GM19351 (cell line): ENCODE measurements around the gene ANO6.
"Not testable (repeated sequence)": the region's sequence is repeated elsewhere in the genome, so short reads cannot be mapped to it uniquely, and the experiment has no call there.

Source experiments
- ATAC-seq: cut with Tn5 transposase; IDR thresholded peaks from one replicate; pipeline ENCODE4 v1.9.1; 2021; ENCODE audit warnings: mild to moderate bottlenecking, moderate library complexity; ENCODE audit not compliant: unreplicated experiment

ANO6 gene

DNA sequence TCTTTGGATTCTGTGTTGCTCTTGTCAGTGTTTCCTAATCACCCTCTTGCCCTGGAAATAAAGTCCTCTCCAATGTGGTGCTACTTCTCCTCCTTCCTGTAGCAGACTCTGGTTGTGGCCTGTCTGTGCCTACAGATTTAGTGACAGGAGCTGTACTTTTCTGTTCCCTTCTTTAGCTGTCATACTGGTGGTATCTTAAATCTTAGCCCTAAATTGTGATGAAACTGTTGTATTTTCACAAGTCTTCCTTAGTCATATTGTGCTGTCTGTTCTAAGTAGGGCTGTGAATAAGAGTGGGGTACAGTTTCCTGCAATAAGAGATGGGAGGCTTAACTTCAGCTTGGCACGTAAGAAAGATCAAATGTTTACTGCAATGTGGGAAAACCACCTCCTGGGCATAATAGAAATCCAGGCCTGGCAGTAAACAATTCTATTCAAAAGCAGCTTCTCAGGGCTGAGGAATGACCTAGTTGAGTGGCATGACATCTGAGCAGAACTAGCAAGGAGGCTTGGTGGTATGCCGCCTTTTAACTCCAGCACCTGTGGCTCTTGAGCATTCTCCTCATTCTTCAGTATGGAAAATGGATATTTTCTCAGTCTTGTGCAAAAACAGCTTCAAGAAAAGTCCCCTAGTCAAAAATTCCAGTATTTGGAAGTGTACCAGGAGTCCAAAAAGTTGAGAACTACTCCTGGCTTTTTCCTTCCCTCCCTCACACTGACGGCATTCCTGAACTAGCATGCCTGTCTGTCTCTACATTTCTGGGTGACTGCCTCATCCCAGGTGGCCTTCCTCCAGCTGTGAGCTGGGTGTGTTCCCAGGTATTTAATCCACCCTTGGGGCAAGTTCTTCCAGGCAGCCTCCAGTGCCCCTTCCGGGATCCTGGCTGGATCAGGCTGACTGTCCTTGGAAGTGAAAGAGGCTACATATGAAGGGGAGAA is 19.5 kb downstream of the ANO6 start:
- ATAC-seq: peak; percentile 49

DNA sequence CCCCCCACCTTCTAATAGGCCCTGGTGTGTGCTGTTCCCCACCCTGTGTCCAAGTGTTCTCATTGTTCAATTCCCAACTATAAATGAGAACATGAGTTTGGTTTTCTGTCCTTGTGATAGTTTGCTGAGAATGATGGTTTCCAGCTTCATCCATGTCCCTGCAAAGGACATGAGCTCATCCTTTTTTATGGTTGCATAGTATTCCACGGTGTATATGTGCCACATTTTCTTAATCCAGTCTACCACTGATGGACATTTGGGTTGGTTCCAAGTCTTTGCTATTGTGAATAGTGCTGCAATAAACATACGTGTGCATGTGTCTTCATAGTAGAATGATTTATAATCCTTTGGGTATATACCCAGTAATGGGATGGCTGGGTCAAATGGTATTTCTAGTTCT is 20.5 kb downstream of the ANO6 start:
- not testable (repeated sequence) for ATAC-seq

GRCh38 chr12:45242180-45242579 is 26.3 kb downstream of the ANO6 start:
- no peak for ATAC-seq

DNA sequence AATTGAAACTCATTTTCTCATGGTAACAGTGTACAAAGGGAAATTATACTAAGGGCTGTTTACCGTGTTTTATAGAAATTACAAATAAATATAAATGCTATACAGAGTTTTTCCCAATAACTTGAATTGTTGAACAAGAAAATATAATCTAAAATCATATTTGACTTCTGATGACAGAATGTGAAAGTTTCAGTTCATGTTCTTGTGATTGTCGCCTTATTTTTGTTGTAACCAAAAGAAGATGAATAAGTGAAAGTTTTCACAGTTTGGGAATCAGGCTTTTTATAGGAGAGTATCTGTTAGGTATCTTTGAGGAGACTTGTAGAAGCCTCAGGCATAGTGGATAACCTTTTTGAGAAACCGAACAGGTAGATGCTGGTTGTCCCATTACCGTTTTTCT is 28.1 kb downstream of the ANO6 start:
- ATAC-seq: peak; percentile 27

- ATAC-seq: peak; percentile 79
Measured at GRCh38 chr12:45244561-45245343, 28.9 kb downstream of the ANO6 start.

DNA sequence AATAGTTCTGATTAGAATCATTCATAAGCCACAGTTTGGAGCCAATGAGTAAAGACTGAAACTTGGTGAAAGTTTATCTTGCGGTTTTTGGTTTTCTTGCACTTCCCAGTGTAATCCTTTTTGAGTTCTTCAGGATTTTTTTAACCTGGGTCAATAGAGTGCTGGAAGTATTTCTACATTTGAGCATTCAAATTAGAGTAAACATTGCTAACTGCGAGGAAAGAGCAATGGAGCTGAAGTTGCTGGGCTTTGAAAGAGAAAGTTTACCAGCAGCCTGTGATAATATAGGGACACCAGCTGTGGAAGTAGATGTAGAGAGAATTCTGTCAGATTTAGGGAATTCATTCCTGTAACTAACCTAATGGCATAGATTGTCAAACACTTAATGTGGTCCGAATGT is 30.3 kb downstream of the ANO6 start:
- ATAC-seq: no peak

- no peak for ATAC-seq
Measured at GRCh38 chr12:45247589-45247988, 31.7 kb downstream of the ANO6 start.

GRCh38 chr12:45248095-45248494 is 32.2 kb downstream of the ANO6 start:
- no peak for ATAC-seq

DNA sequence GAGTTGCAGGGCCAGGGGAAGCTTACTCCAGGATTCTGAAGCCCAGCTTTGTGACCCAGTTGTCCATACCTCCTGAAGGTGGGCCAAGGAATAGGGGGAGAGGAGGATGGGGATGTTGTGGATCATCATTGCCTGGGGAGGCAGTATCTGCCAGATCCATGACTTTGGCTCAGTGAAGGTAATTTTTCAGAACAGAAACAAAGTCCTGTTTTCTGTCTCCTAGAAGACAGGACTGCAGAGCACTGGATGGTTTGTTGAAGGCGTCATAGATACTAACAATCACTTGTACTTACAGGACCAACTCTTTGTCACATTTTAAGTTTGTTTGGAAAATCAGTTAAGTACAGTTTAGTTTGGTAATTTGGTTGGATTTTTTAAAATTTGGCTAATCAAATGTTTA is 38.4 kb downstream of the ANO6 start:
- no peak for ATAC-seq

DNA sequence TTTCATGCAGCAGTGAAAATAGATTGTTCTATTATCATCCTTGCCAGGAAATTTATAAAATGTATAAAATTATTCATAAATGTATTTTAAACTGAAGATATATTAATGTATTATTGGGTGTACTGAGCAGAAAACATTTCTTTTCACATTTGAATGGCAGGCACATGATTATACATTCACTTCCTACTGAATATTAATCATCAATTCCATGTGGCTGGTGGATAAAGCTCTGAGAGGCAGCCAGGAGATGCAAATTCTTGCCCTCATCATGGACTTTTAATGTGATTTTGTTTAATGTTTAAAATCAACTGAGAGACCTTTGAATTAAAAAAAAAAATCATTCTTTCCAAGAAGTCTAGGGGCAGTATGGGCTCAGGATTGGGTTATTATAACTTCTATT is 40.8 kb downstream of the ANO6 start:
- peak; percentile 3 for ATAC-seq

GRCh38 chr12:45257185-45257930 is 41.5 kb downstream of the ANO6 start:
- peak; percentile 90 for ATAC-seq

- ATAC-seq: no peak
Measured at GRCh38 chr12:45259675-45260074, 43.8 kb downstream of the ANO6 start.

GRCh38 chr12:45260104-45260815 is 44.4 kb downstream of the ANO6 start:
- no peak for ATAC-seq

DNA sequence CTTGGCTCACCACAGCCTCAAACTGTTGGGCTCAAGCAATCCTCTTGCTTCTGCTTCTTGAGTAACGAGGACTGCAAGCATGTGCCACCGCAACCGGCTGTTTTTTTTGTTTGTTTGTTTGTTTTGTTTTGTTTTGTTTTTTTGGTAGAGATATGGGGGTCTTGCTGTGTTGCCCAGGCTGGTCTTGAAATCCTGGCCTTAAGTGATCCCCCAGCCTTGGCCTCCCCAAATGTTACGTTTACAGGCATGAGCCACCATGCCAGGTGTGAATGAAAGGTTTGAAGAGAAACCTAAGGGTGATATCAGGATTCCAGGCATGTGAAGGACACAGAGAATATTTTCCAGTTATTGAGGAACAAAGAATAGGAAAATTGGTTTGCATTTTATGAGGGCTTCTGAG is 45.0 kb downstream of the ANO6 start:
- no peak for ATAC-seq

GRCh38 chr12:45262185-45262584 is 46.3 kb downstream of the ANO6 start:
- not testable (repeated sequence) for ATAC-seq

DNA sequence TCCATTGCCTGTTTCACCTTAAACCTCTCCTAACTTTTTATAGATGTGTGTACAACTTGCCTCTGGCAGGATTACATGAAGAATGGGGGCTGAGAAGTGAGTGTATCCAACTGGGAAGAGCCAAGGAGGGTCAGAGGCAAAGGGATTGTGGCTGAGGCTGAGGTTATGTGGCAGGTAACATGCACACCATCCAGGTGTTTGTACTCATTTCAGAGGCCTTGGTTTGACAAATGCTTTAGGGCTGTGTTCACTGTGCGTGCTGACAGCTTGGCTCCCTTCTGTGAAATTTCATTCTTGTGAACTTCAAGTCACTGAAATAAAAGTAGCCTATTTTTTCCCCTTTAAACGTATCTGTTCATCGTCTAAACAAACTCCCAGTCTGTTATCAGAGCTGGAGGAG is 47.7 kb downstream of the ANO6 start:
- ATAC-seq: no peak

- ATAC-seq: peak; percentile 65
Measured at GRCh38 chr12:45268672-45269411, 52.9 kb downstream of the ANO6 start.

DNA sequence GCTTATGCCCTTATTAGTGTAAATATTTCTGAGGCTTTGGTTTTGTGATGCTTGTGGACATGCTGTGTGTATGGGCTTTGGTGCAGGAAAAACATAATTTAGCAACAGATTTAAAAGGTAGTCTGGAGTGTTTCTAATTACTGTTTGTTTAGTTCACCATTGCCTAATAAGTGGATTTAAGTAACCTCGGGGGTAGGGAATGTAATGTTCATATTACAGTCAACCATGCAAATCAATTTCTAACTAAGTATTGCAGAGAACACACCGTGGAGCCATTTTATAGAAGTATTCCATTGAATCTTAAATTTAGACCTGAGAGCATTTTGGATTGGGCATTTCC is 53.5 kb downstream of the ANO6 start:
- ATAC-seq: no peak

DNA sequence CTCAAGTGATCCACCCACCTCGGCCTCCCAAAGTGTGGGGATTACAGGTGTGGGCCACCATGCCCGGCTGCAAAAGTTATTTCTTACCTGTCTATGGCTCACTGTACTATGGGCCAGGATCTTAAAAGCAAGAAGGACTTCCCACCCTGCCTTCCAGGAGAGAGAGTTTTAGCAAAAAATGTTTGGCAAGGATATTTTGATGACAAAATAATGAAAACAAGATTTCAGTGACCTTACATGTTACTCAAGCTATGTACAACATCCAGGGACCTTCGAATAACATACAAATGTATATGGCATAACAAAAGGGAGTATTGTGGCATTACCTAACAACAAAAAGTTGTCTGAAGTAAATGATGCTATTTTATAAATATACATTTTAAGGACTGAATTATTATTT is 55.1 kb downstream of the ANO6 start:
- ATAC-seq: no peak

GRCh38 chr12:45273717-45274271 is 57.9 kb downstream of the ANO6 start:
- ATAC-seq: no peak
